ENCODE data around the gene CDC42EP3. TPM values are rescaled to one million over a fixed set of nuclear protein-coding genes. Genes with fewer than 3 reads are reported as not detected.
A peak's percentile ranks its signal among the peaks of the same experiment; 100 is the strongest.

Gene CDC42EP3
- total RNA-seq, 2 donors from 2014 or later, result 45.1 to 48.9 TPM

GRCh38 chr2:37698931-37699481 is 27.6 kb upstream of the CDC42EP3 start:
- ATAC-seq (no peak), DNase-seq (no peak)
- no peak overlapping the region for H3K4me3 Mint-ChIP-seq
- H3K36me3 Mint-ChIP-seq (ENCODE audit: low read depth), result no peaks in the 10 kb centered on the region
- H3K9me3 ChIP-seq (ENCODE audit: control insufficient read depth, low read length, poor library complexity, severe bottlenecking), result peaks cover 2% of the 10 kb centered on the region
- H3K27ac Mint-ChIP-seq, result no peak overlapping the region
- H3K27me3 Mint-ChIP-seq, result no peaks in the 10 kb centered on the region
- no peaks in the 10 kb centered on the region for H3K4me1 Mint-ChIP-seq

- H3K4me1 Mint-ChIP-seq, result peaks cover 4% of the 10 kb centered on the region
Measured at GRCh38 chr2:37695336-37695735, 23.9 kb upstream of the CDC42EP3 start.

GRCh38 chr2:37692711-37693110 is 21.3 kb upstream of the CDC42EP3 start:
- H3K36me3 Mint-ChIP-seq (ENCODE audit: low read depth), result peaks cover 9% of the 10 kb centered on the region
- H3K9me3 ChIP-seq (ENCODE audit: control insufficient read depth, low read length, poor library complexity, severe bottlenecking), result no peaks in the 10 kb centered on the region
- no peaks in the 10 kb centered on the region for H3K27me3 Mint-ChIP-seq
- H3K4me3 Mint-ChIP-seq, result no peak overlapping the region
- H3K4me1 Mint-ChIP-seq, result peaks cover 4% of the 10 kb centered on the region
- H3K27ac Mint-ChIP-seq, result peak overlapping the region; percentile 39
- DNase-seq, result no peak
- no peak for ATAC-seq

More at GRCh38 chr2:37695336-37695735, 23.9 kb upstream of the CDC42EP3 start:
- DNase-seq, result no peak
- no peaks in the 10 kb centered on the region for H3K9me3 ChIP-seq (ENCODE audit: control insufficient read depth, low read length, poor library complexity, severe bottlenecking)
- ATAC-seq, result no peak
- H3K36me3 Mint-ChIP-seq (ENCODE audit: low read depth), result peaks cover 3% of the 10 kb centered on the region
- H3K27ac Mint-ChIP-seq, result no peak overlapping the region
- H3K4me3 Mint-ChIP-seq, result no peak overlapping the region
- no peaks in the 10 kb centered on the region for H3K27me3 Mint-ChIP-seq

DNA sequence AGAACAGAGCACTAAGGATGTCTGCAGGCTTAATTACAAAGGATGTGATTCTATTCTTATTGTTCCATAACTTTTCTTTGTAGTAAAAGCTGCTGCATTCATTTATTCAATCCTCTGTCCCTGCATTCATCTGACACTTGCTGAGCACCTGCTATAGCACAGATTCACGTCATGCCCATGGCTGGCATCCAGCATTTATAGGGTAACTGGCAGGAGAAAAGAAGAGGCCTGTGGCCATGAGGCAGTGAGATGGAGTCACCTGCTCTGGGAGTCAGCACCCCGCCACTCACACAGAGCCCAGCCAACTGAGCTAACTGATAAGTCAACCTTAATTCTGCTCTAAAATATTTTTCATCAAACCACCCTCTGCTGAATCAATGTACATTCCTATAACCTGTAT is 18.3 kb upstream of the CDC42EP3 start:
- Mint-ChIP-seq H3K4me3 (no peak overlapping the region), H3K27ac (no peak overlapping the region), H3K4me1 (peaks cover 4% of the 10 kb centered on the region), H3K27me3 (no peaks in the 10 kb centered on the region), H3K36me3 (ENCODE audit: low read depth) (peaks cover 9% of the 10 kb centered on the region)
- DNase-seq, result no peak
- no peaks in the 10 kb centered on the region for H3K9me3 ChIP-seq (ENCODE audit: control insufficient read depth, low read length, poor library complexity, severe bottlenecking)
- ATAC-seq, result no peak

- DNase-seq (no peak), ATAC-seq (no peak)
- H3K27ac Mint-ChIP-seq, result no peak overlapping the region
- H3K4me3 Mint-ChIP-seq, result no peak overlapping the region
- H3K27me3 Mint-ChIP-seq, result no peaks in the 10 kb centered on the region
- H3K36me3 Mint-ChIP-seq (ENCODE audit: low read depth), result peaks cover 9% of the 10 kb centered on the region
- H3K9me3 ChIP-seq (ENCODE audit: control insufficient read depth, low read length, poor library complexity, severe bottlenecking), result no peaks in the 10 kb centered on the region
- peaks cover 5% of the 10 kb centered on the region for H3K4me1 Mint-ChIP-seq
Measured at GRCh38 chr2:37688771-37689468, 17.5 kb upstream of the CDC42EP3 start.

DNA sequence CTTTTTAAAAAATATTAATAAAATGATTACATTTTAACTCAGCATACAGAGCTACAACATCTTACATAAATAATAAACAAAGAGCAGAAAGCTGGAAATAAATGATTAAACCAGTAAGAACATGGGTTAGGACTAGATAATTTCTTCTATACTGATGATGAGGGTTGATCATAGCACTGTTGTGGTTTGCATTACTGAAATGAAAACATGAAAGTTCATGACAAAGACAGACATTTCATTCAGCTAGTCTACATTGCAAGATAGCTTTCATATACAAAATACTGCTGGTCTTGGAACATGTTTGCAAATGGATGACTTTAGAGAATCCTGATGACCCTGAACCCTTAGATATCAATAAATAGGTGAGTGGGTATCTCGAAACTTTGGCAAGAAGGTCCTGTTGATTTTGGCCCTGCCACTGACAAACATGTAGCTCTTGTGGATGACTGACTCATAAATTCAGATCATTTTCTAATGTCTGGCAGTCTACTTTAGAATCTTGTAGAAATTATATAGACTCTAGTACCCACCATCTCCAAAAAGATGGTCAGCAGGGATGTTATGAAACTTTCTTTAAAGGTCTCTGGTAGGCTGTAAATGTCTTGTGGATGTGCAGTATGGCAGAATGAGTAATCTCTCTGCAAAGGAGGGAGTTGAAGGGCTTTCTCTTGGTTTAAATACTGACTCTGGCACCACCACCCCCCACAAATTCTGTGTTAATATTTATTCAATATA is 15.5 kb upstream of the CDC42EP3 start:
- H3K4me1 Mint-ChIP-seq, result peaks cover 13% of the 10 kb centered on the region
- ATAC-seq (no peak), DNase-seq (no peak)
- no peaks in the 10 kb centered on the region for H3K9me3 ChIP-seq (ENCODE audit: control insufficient read depth, low read length, poor library complexity, severe bottlenecking)
- no peaks in the 10 kb centered on the region for H3K27me3 Mint-ChIP-seq
- H3K36me3 Mint-ChIP-seq (ENCODE audit: low read depth), result peaks cover 6% of the 10 kb centered on the region
- no peak overlapping the region for H3K27ac Mint-ChIP-seq
- no peak overlapping the region for H3K4me3 Mint-ChIP-seq

DNA sequence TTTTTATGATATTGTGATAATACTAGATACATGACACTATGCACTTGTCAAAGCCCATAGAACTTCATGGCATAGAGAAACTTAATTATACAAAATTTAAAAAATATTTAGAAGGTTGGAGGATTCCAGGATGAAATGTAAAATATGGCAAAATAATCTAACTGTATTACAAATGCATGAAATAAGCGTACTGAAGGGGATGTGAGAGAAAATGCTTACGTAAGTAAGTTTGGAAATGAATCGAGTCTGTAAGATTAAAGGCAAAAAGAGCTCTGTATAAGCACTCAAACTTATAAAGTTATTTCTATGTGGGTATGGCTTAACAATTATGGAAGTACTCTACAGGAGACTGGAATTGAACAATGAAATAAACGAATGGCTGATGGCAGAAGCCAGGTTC is 13.4 kb upstream of the CDC42EP3 start:
- H3K36me3 Mint-ChIP-seq (ENCODE audit: low read depth), result peaks cover 6% of the 10 kb centered on the region
- H3K27me3 Mint-ChIP-seq, result no peaks in the 10 kb centered on the region
- DNase-seq, result no peak
- H3K4me3 Mint-ChIP-seq, result no peak overlapping the region
- H3K9me3 ChIP-seq (ENCODE audit: control insufficient read depth, low read length, poor library complexity, severe bottlenecking), result no peaks in the 10 kb centered on the region
- H3K27ac Mint-ChIP-seq, result no peak overlapping the region
- H3K4me1 Mint-ChIP-seq, result peaks cover 13% of the 10 kb centered on the region
- no peak for ATAC-seq

DNA sequence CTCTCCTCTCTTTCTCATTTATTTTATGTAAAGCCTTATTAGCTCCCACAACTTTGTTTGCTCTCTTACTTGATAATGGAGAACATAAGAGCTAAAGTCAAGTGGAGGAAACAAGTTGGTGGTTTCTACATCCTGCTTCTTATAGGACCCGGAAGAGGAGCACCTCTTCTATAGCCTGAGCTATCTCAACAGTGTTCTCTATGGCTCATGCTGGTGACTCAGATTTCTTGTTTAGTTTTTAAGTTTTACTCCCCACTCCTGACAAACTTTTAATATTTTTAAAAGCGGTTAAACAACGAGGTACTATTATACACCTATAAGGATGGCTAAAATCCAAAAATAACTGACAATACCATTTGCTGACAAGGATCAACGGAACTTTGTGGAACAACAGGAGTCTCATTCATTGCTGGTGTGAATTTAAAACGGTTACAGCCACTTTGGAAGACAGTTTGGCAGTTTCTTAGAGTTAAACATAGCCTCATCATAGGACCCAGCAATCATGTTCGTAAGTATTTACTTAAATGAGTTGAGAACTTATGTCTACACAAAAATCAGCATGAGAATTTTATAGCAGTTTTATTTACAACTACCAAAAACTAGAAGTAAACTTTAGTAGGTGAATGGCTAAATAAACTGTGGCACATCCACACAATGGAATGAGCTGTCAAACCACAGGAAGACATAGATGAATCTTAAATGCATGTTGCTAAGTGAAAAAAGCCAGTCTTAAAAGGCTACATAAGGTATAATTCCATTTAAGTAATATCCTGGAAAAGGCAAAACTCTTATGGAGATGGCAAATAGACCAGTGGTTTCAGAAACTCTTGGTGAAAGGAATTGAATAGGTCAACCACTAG is 12.7 kb upstream of the CDC42EP3 start:
- H3K9me3 ChIP-seq (ENCODE audit: control insufficient read depth, low read length, poor library complexity, severe bottlenecking), result no peaks in the 10 kb centered on the region
- peaks cover 13% of the 10 kb centered on the region for H3K4me1 Mint-ChIP-seq
- no peak overlapping the region for H3K4me3 Mint-ChIP-seq
- no peaks in the 10 kb centered on the region for H3K27me3 Mint-ChIP-seq
- peak; percentile 100 for ATAC-seq
- H3K27ac Mint-ChIP-seq, result peak overlapping the region; percentile 22
- peaks cover 6% of the 10 kb centered on the region for H3K36me3 Mint-ChIP-seq (ENCODE audit: low read depth)
- no peak for DNase-seq

DNA sequence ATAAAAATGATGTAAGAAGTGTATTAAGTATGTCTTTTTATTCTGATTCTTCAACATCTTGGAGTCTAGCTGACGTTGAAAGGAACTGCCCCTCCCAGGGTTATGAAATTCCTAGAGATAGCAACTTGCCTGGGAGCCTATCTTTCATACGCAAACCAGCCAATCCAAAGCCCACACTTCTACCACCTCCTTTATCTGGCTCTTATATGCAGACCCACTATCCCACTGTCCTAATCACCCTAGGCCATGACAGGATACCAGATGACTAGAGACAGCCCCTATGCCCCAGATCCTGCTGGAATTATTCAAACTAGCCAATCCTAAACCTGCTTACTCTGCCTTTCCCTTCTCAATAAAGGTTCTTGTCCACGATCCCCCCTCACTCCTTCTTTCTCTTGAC is 11.8 kb upstream of the CDC42EP3 start:
- DNase-seq (no peak), ATAC-seq (no peak)
- Mint-ChIP-seq H3K27ac (peak overlapping the region; percentile 22), H3K36me3 (ENCODE audit: low read depth) (peaks cover 3% of the 10 kb centered on the region), H3K27me3 (no peaks in the 10 kb centered on the region), H3K4me1 (peaks cover 13% of the 10 kb centered on the region), H3K4me3 (no peak overlapping the region)
- no peaks in the 10 kb centered on the region for H3K9me3 ChIP-seq (ENCODE audit: control insufficient read depth, low read length, poor library complexity, severe bottlenecking)

DNA sequence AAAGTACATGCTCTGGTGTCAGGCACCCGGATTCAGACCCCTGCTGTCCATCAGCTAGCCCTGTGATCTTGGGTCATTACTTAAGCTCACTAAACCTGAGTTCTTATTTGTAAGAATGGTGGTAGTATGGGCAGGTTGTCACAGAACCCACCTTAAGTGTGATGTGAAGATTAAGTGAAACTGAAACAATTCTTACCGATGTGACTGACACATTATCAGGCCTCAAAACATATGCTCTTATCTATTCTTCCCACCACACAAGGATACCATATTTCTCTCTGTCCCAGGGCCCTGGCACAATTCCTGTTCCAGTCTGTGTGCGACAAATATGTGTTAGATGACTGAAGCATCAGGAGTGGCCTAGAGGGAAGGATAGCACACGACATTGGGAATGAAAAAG is 11.0 kb upstream of the CDC42EP3 start:
- peaks cover 13% of the 10 kb centered on the region for H3K4me1 Mint-ChIP-seq
- DNase-seq, result no peak
- no peaks in the 10 kb centered on the region for H3K9me3 ChIP-seq (ENCODE audit: control insufficient read depth, low read length, poor library complexity, severe bottlenecking)
- peaks cover 2% of the 10 kb centered on the region for H3K36me3 Mint-ChIP-seq (ENCODE audit: low read depth)
- ATAC-seq, result no peak
- no peak overlapping the region for H3K4me3 Mint-ChIP-seq
- H3K27ac Mint-ChIP-seq, result no peak overlapping the region
- no peaks in the 10 kb centered on the region for H3K27me3 Mint-ChIP-seq

DNA sequence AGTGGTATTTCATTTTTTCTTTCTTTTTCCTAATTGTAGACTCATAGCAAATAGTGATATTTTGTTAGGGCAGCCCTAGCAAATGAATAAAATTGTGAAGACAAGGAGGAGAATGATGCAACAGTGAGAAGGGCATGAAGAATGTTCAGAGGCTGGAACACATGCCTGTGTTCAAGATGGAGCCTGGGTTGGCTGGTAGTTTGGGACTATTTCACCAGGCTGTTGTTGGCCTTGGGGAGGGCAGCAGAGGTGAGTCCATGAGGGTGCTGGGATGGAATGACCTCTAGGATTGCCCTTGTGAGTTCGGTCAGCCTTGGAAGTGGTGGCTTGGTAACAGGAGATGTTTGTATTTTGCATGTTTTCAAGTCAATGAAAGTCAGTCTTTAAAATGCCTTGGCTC is 10.1 kb upstream of the CDC42EP3 start:
- no peak overlapping the region for H3K27ac Mint-ChIP-seq

GRCh38 chr2:37679072-37679695 is 7.7 kb upstream of the CDC42EP3 start:
- no peak overlapping the region for H3K27ac Mint-ChIP-seq
- no peaks in the 10 kb centered on the region for H3K9me3 ChIP-seq (ENCODE audit: control insufficient read depth, low read length, poor library complexity, severe bottlenecking)
- ATAC-seq (no peak), DNase-seq (no peak)
- peaks cover 13% of the 10 kb centered on the region for H3K4me1 Mint-ChIP-seq
- peaks cover 4% of the 10 kb centered on the region for H3K36me3 Mint-ChIP-seq (ENCODE audit: low read depth)
- no peak overlapping the region for H3K4me3 Mint-ChIP-seq
- H3K27me3 Mint-ChIP-seq, result no peaks in the 10 kb centered on the region

More for the DNA sequence above, 10.1 kb upstream of the CDC42EP3 start:
- no peaks in the 10 kb centered on the region for H3K27me3 Mint-ChIP-seq
- H3K4me3 Mint-ChIP-seq, result no peak overlapping the region
- peaks cover 13% of the 10 kb centered on the region for H3K4me1 Mint-ChIP-seq
- ATAC-seq (no peak), DNase-seq (no peak)
- H3K36me3 Mint-ChIP-seq (ENCODE audit: low read depth), result peaks cover 4% of the 10 kb centered on the region
- H3K9me3 ChIP-seq (ENCODE audit: control insufficient read depth, low read length, poor library complexity, severe bottlenecking), result no peaks in the 10 kb centered on the region

Measured in T-helper 17 cell (primary cell).